Spleen (tissue), 11 donors: ENCODE results near the gene PRKCZ. TPM values are rescaled to one million over a fixed set of nuclear protein-coding genes. Genes with fewer than 3 reads are reported as not detected.
A peak's percentile ranks its signal among the peaks of the same experiment; 100 is the strongest.

Source experiments
- DNase-seq: peaks from one replicate; pipeline ENCODE4 v3.0.0-alpha.2; 2020
- H3K27ac ChIP-seq, 8 donors: fragments of 200-600 bp; sonication (generic) in 7 of 8; 1 replicate in 4 of 8; 2 replicates in 4 of 8; pipeline versions ENCODE4 v1.5.0 to v1.8.0; 2016 to 2021; ENCODE audit warnings: inconsistent platforms in 4 of 8, mild to moderate bottlenecking in 4 of 8, moderate library complexity in 1 of 8
- H3K27me3 ChIP-seq, 7 donors: fragments of 200-600 bp; sonication (generic) in 6 of 7; replicated peaks in 1 of 7; 1 replicate in 4 of 7; 2 replicates in 3 of 7; pipeline versions ENCODE4 v1.5.0 to v1.8.0; 2016 to 2021; ENCODE audit warnings: inconsistent platforms in 3 of 7, mild to moderate bottlenecking in 1 of 7
- H3K36me3 ChIP-seq, 6 donors: fragments of 200-600 bp; sonication (generic) in 5 of 6; 1 replicate in 4 of 6; 2 replicates in 2 of 6; pipeline versions ENCODE4 v1.5.0 to v1.8.0; 2016 to 2021; ENCODE audit warnings: inconsistent platforms in 2 of 6
- H3K4me1 ChIP-seq, 6 donors: fragments of 200-600 bp; sonication (generic) in 5 of 6; 1 replicate in 3 of 6; 2 replicates in 3 of 6; pipeline versions ENCODE4 v1.5.0 to v1.8.0; 2016 to 2021; ENCODE audit warnings: inconsistent platforms in 3 of 6
- H3K4me3 ChIP-seq, 8 donors: fragments of 200-600 bp; sonication (generic) in 7 of 8; 1 replicate in 4 of 8; 2 replicates in 4 of 8; pipeline versions ENCODE4 v1.5.0 to v1.8.0; 2016 to 2021; ENCODE audit warnings: inconsistent platforms in 4 of 8, mild to moderate bottlenecking in 4 of 8, moderate library complexity in 2 of 8
- H3K9me3 ChIP-seq, 8 donors: fragments of 200-600 bp; sonication (generic) in 7 of 8; 1 replicate in 4 of 8; 2 replicates in 4 of 8; pipeline versions ENCODE4 v1.5.0 to v1.8.0; 2016 to 2021; ENCODE audit warnings: inconsistent platforms in 4 of 8
- CTCF ChIP-seq, 11 experiments: fragments of 200-600 bp in 7 of 11; fragments of 450-650 bp in 4 of 11; sonication (generic) in 4 of 11; IDR thresholded peaks in 8 of 11; conservative IDR thresholded peaks in 3 of 11; 1 replicate in 7 of 11; 2 replicates in 4 of 11; pipeline versions ENCODE4 v1.4.0 to v1.8.0; 2016 to 2021; ENCODE audit warnings: antibody characterized with exemption in 11 of 11, inconsistent platforms in 4 of 11, mild to moderate bottlenecking in 1 of 11
- POLR2A ChIP-seq, 3 donors: fragments of 450-650 bp; IDR thresholded peaks; one replicate each; pipeline ENCODE4 v1.5.1; 2017; ENCODE audit warnings: antibody characterized with exemption in 3 of 3, mild to moderate bottlenecking in 1 of 3
- POLR2AphosphoS5 ChIP-seq, 3 donors: sonication (generic); formaldehyde crosslinking; IDR thresholded peaks; one replicate each; pipeline ENCODE4 v1.5.1; 2017; ENCODE audit warnings: antibody characterized with exemption in 3 of 3
- WGBS, 5 donors: extraction: QIAGEN DNeasy Blood & Tissue Kit in 3 of 5; methylation state at CpG; one replicate each; pipeline versions ENCODE4 v1.1.5 to v1.1.7; 2013 to 2018; 5-methylcytosine and 5-hydroxymethylcytosine counted together
- intact Hi-C: fragments of 100-400 bp; cut with DNase I; formaldehyde crosslinking; loops from one replicate; pipeline ENCODE4 v1.15.0; 2023; ENCODE audit warnings: low total_unique reads
- polyA plus RNA-seq, 3 donors: library from polyadenylated mRNA; stranded (reverse); fragments of 200-250 nt; gene quantifications; one replicate each; pipeline ENCODE4 v1.2.1, GENCODE V29; 2013
- total RNA-seq, 7 donors: library from RNA; depleted of rRNA in 3 of 7; stranded (reverse); fragments of >200 nt in 3 of 7; fragmentation: NEBNext Ultra II Directional in 4 of 7; extraction: Animal tissue kit (Norgen Biotek cat#: 25700) in 4 of 7; gene quantifications; one replicate each; pipeline versions ENCODE4 v1.1.0 to v1.2.1, GENCODE V29; 2016 to 2021
- donor health status: healthy with polysubstance abuse.
- donor health status: DM: no; HTN: no; CAD: no; lungs with moderate emphysema.
- donor health status: DM: no; HTN: no; CAD: no.
- donor health status: Bipolar disorder and iron deficiency.
- donor health status: healthy.
- donor health status: DM: no; HTN: no; CAD: no.
- donor health status: DM: yes; HTN: yes; CAD: no.

The PRKCZ gene
- total and polyA plus RNA-seq, 10 donors = 17.6 to 61.8 (median 34.0) TPM

DNA sequence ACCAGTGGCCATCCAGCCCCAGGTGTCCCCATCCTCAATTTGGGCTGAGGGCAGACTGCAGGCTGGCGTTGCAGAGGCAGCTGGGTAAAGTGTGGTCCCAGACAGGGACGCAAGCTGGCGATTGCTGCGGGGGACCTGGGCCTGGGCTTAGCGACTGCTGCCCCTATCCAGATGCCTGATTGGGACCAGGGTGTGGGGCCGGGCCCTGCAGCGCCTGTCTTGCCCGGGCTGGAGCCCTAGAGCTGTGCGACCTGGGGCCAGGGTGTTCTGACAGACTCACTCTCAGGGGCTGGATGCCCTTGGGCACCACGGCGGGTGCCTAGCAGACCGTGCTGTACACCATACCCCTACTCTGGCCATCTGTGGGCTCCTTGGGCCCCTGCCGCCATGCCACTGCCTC is 160.6 kb downstream of the PRKCZ start:
- intact Hi-C loops = no loop called here
- no peak for TF ChIP-seq POLR2AphosphoS5 (IDR thresholded peaks at IDR 0.05)
- TF ChIP-seq POLR2A (IDR thresholded peaks at IDR 0.05) = no peak
- TF ChIP-seq CTCF (IDR thresholded peaks at IDR 0.05 in 8 of 11, conservative IDR thresholded peaks at IDR 0.05 in 3 of 11) = no peak

GRCh38 chr1:2212274-2212531 is 162.0 kb downstream of the PRKCZ start:
- 56 to 74% (median 62%) methylated on average over 8 to 10 of the region's 10 CpGs for WGBS, 5 donors
- no peak for DNase-seq
- peak overlapping the region; percentile 71 to 96 (median 90) for H3K27ac ChIP-seq
- peak overlapping the region in 5 of 8 donors; percentile 16 to 61 (median 29) for H3K4me3 ChIP-seq
- intact Hi-C loops = no loop called here
- peaks cover 26 to 91% (median 61%) of the 10 kb centered on the region in 6 donors for H3K4me1 ChIP-seq
- no peaks in the 10 kb centered on the region for H3K36me3 ChIP-seq
- no peak for TF ChIP-seq CTCF (IDR thresholded peaks at IDR 0.05 in 8 of 11, conservative IDR thresholded peaks at IDR 0.05 in 3 of 11)
- no peak for TF ChIP-seq POLR2A (IDR thresholded peaks at IDR 0.05)
- no peak for TF ChIP-seq POLR2AphosphoS5 (IDR thresholded peaks at IDR 0.05)
- H3K27me3 ChIP-seq = peaks cover 0 to 19% (median 0%) of the 10 kb centered on the region in 7 donors
- H3K9me3 ChIP-seq = no peaks in the 10 kb centered on the region

More for the DNA sequence above, 160.6 kb downstream of the PRKCZ start:
- Histone ChIP-seq H3K4me3 (no peak overlapping the region), H3K9me3 (no peaks in the 10 kb centered on the region), H3K27me3 (peaks cover 0 to 19% (median 0%) of the 10 kb centered on the region in 7 donors), H3K4me1 (peaks cover 32 to 91% (median 65%) of the 10 kb centered on the region in 6 donors), H3K27ac (peak overlapping the region in 1 of 8 donors; percentile 0), H3K36me3 (no peaks in the 10 kb centered on the region)
- WGBS, 5 donors = 84 to 97% (median 92%) methylated on average over 11 to 13 of the region's 13 CpGs
- peak; percentile 78 for DNase-seq

- no peak for TF ChIP-seq POLR2A (IDR thresholded peaks at IDR 0.05)
- TF ChIP-seq POLR2AphosphoS5 (IDR thresholded peaks at IDR 0.05) = peak; percentile 76 to 90 (median 89)
- TF ChIP-seq CTCF (IDR thresholded peaks at IDR 0.05 in 8 of 11, conservative IDR thresholded peaks at IDR 0.05 in 3 of 11) = peak in 9 of 11 experiments; percentile 21 to 53 (median 45)
- Histone ChIP-seq H3K27ac (peak overlapping the region; percentile 71 to 96 (median 90)), H3K27me3 (peaks cover 0 to 19% (median 0%) of the 10 kb centered on the region in 7 donors), H3K4me3 (peak overlapping the region in 7 of 8 donors; percentile 16 to 61 (median 20)), H3K36me3 (no peaks in the 10 kb centered on the region), H3K9me3 (no peaks in the 10 kb centered on the region), H3K4me1 (peaks cover 24 to 85% (median 59%) of the 10 kb centered on the region in 6 donors)
- intact Hi-C loops = no loop called here
- 3 to 21% (median 11%) methylated on average over 9 to 49 of the region's 49 CpGs for WGBS, 5 donors
- DNase-seq = peak; percentile 94
These were observed 162.6 kb downstream of the PRKCZ start for GRCh38 chr1:2212532-2213491.
